AG04449 (cell line): ENCODE data around the gene PLCB3.

Experiments used
- CTCF ChIA-PET: fragments of 350-600 bp; formaldehyde crosslinking; extraction: SDS; loops from one replicate; lab custom pipeline; 2021; ENCODE audit warnings: antibody characterized with exemption; lab: Yijun Ruan, JAX
- POLR2A ChIA-PET: fragments of 400-600, 350-600 bp; formaldehyde crosslinking; extraction: SDS; loops from one replicate; lab custom pipeline; 2020; ENCODE audit warnings: antibody characterized with exemption, inconsistent platforms; lab: Yijun Ruan, JAX
- DNase-seq: peaks from one replicate; pipeline ENCODE4 v3.0.0-alpha.2; 2010; ENCODE audit warnings: low read depth, low spot score
- H3K4me3 ChIP-seq: 2 replicates; pipeline ENCODE4 v1.5.1; 2011; ENCODE audit warnings: low read depth, mild to moderate bottlenecking, control low read depth, low read length
- CTCF ChIP-seq: IDR thresholded peaks from one replicate; pipeline ENCODE4 v1.5.1; 2011; ENCODE audit warnings: mild to moderate bottlenecking, moderate library complexity, low read length, control low read depth, inconsistent platforms; ENCODE audit not compliant: insufficient read depth; ENCODE audit errors: missing control alignments

PLCB3 gene

DNA sequence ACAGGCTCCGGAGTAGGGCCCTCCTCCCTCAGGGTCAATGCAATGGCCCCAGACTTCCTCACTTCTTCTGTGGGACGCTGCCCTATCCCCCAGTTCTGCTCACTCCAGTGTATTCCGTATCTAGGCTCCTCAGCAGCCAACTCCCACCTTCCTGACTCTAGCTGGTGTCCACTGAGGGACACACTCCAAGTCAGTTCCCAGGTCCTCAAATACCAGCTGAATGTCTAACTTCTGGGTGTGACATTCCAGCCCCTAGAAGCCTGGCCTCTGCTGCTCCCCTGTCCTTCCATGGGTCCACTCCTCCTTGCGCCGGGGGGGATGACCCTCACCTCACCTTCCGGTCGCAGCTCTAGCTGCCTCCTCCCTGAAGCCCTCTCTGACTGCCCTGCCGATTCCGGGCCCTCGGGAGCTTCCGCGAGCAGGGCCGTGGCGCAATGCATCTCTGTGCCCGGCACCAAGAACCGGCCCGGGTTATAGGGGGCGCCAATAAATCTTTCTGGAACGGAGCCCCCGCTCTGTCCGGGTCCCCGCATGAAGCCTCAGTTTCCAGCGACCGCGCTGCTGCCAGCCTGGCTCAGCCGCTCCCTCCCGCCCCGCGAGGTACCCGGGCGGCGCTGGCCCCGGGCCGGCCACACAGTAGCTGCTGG is 17.7 kb downstream of the PLCB3 start:
- TF ChIP-seq CTCF, result no peak
- ChIA-PET CTCF (interaction anchor here (0.8 to 15.2 kb wide), 7 partner anchors 12 to 65 kb away, joined by 3 to 224 read pairs (median 8); partner anchors contain the start of genes BAD, CATSPERZ, GPR137 and PLCB3), POLR2A (interaction anchor here (0.7 to 5.5 kb wide), 6 partner anchors 11 to 62 kb away, joined by 3 to 61 read pairs (median 9); partner anchors contain the start of genes BAD, FERMT3, PLCB3 and PPP1R14B)
- peak overlapping the region; percentile 64 for H3K4me3 ChIP-seq
- DNase-seq, result no peak

DNA sequence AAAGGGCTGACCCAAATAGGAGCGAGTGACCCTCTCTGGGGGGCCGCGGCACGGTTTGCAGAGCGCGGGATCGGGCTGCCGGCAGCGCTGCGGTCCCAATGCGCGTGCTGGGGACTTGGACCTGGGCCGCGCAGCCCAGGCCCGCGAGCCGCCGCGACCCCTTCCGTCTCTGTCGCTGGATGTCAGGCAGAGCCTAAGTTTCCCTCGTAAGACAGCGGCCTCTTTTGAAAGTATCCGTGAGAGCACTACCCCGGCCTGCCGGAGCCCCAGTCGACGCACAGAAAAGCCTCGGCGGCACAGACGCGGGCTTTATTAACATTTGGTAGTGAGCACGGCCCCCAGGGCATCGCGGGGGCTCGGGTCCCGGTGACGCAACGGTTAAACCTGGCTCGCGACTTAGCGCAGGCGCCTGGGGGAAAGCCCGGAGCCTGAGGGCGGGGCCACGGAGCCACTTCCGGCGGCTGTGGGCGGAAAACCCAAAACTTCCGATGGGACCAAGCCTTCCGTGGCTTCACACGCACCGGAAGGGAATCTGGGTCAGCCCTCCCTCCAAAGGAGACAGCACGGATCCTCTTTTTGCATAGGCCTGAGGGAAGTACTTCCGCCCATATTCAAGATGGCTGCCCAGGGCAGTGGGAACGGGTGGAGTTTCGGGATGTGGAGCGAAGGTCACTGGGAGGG is 18.4 kb downstream of the PLCB3 start:
- POLR2A ChIA-PET, result interaction anchor here (0.6 to 5.5 kb wide), 14 partner anchors 12 to 85 kb away, joined by 3 to 61 read pairs (median 7); partner anchors contain the start of genes BAD, FERMT3, FKBP2 and GPR137
- no peak for TF ChIP-seq CTCF
- CTCF ChIA-PET, result interaction anchor here (0.8 to 15.2 kb wide), 11 partner anchors 14 to 269 kb away, joined by 3 to 224 read pairs (median 4); partner anchors contain the start of genes BAD, CATSPERZ, GPR137 and PLCB3
- DNase-seq, result peak; percentile 99
- peak overlapping the region; percentile 69 for H3K4me3 ChIP-seq

DNA sequence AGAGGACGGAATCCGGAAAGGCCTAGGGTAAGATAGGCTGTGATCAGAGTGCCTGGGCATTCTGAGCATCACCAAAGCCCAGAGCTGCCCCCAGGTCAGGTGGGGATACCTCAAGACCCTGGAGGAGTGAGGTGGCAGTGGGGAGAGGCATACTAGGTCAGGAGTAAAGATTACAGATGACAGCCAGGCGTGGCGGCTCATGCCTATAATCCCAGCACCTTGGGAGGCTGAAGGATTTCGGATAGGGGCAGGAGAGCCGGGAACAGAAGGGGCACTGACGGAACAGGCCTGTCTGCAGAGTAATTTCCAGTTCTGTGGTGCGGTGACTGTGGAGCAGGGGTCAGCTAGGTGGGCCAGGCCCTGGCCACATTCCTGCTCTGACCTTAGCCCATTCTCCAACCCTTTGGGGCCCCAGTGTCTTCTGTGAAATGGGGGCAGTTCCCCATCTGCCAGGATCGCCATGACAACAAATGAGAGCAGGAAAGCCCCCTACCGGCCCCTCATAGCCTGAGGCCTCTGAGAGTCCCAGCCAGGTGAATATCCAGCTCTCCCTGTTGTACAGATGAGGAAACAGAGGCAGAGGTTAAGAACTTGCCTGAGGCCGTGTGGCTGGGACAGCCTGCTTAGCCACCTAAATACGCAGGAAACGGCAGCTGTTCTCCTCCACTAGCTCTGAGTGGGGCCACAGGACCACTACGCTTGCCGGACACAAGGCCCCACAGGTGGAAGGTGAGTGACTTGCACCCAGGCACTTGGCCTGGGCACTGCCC is 23.9 kb downstream of the PLCB3 start:
- no peak overlapping the region for H3K4me3 ChIP-seq
- no peak for DNase-seq
- ChIA-PET CTCF (interaction anchor here (1.3 to 5.0 kb wide), 4 partner anchors 8 to 80 kb away, joined by 4 to 20 read pairs (median 8); partner anchors contain the start of gene PLCB3), POLR2A (interaction anchor here (1.1 kb wide), 1 partner anchor 30 kb away, joined by 3 read pairs; no protein-coding TSS in a partner anchor)
- no peak for TF ChIP-seq CTCF

DNA sequence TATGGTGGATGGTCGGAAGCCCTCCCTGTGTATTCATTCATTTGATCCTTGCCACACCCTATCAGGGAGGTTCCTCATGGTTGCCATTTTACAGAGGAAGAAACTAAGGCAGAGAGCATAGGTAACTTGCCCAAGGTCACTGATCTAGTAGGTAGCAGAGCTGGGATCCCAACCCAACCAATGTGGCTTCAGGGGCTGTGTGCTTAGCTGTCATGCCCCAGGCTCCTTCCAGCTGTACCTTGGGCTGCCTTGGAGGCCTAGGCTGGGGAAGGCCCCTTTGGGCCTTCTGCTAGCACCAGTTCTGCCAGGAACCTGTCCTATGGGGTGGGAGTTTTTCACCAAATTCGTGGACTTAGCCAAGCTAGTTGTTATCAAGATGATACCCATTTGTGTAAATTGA is 24.5 kb downstream of the PLCB3 start:
- TF ChIP-seq CTCF, result no peak
- ChIA-PET POLR2A (interaction anchor here (1.1 kb wide), 1 partner anchor 31 kb away, joined by 3 read pairs; no protein-coding TSS in a partner anchor), CTCF (interaction anchor here (1.3 to 5.0 kb wide), 3 partner anchors 25 to 79 kb away, joined by 4 to 20 read pairs (median 7); partner anchors contain the start of gene PLCB3)
- H3K4me3 ChIP-seq, result no peak overlapping the region
- DNase-seq, result no peak

GRCh38 chr11:64276653-64277431 is 25.5 kb downstream of the PLCB3 start:
- no peak for TF ChIP-seq CTCF
- no peak for DNase-seq
- POLR2A ChIA-PET, result interaction anchor here (0.6 kb wide), 1 partner anchor 57 kb away, joined by 3 read pairs; no protein-coding TSS in a partner anchor
- no peak overlapping the region for H3K4me3 ChIP-seq
- CTCF ChIA-PET, result interaction anchor here (1.0 to 5.0 kb wide), 5 partner anchors 24 to 78 kb away, joined by 3 to 20 read pairs (median 4); partner anchors contain the start of gene PLCB3
